A673 (cell line): ENCODE measurements around the gene ZNRF2.

ENCODE experiments used
- EZH2 ChIP-seq: fragments of 200-600 bp; sonication (generic); IDR thresholded peaks from 2 replicates; pipeline ENCODE4 v1.6.1; 2017; ENCODE audit warnings: borderline replicate concordance, low read depth, mild to moderate bottlenecking, mixed read lengths, antibody characterized with exemption, low read length; ENCODE audit not compliant: poor library complexity, severe bottlenecking
- TF ChIP-seq, protein P1 (sequence below): fragments of 300-800, 200-600 bp; sonication (generic); conservative IDR thresholded peaks from 2 replicates; pipeline ENCODE4 v1.5.1; 2017; ENCODE audit warnings: low read depth, mild to moderate bottlenecking, antibody characterized with exemption, low read length, moderate library complexity, mixed read lengths

DNA sequence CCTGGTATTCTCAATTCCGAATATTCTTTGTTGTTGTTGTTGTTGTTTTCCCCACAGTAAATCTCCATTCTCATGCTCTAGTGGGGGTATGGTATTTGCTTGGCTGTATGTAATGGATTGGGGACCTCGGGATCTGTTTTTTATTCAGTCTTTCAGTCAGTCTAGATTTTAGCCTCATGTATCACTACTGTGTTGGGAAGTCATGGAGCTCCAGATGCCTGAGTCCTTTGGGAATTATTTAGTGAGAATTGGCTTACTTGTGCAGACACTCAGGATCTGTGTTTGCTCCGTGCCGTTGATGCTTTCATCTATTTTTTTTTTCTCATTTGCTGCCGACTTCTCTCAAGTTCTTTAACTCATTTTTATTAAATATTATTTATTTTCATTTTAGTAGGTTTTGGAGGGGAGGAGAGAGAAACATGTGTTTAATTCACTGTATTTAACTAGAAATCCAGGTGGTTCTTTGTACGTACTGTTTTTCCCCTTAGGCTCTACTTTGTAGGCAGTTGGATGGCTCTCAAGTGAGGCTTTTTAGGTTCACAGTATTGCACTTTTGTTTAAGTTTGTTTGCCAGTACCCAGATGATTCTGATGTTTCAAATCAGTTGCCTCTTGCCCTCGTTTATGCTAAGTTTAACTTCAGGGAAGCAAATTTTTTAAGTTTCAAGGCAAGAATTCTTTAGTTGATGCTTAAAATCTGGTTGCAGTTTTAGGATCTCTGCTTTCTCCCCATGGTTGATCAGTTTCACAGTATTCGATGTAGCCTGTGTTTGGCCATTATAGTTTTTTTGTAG, 36.9 kb downstream of the ZNRF2 start:
- no peak for TF ChIP-seq EZH2
- TF ChIP-seq, protein P1, sequence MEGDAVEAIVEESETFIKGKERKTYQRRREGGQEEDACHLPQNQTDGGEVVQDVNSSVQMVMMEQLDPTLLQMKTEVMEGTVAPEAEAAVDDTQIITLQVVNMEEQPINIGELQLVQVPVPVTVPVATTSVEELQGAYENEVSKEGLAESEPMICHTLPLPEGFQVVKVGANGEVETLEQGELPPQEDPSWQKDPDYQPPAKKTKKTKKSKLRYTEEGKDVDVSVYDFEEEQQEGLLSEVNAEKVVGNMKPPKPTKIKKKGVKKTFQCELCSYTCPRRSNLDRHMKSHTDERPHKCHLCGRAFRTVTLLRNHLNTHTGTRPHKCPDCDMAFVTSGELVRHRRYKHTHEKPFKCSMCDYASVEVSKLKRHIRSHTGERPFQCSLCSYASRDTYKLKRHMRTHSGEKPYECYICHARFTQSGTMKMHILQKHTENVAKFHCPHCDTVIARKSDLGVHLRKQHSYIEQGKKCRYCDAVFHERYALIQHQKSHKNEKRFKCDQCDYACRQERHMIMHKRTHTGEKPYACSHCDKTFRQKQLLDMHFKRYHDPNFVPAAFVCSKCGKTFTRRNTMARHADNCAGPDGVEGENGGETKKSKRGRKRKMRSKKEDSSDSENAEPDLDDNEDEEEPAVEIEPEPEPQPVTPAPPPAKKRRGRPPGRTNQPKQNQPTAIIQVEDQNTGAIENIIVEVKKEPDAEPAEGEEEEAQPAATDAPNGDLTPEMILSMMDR: no peak
